HepG2 (cell line): ENCODE measurements around the gene RASAL1. TPM values are rescaled to one million over a fixed set of nuclear protein-coding genes. Genes with fewer than 3 reads are reported as not detected.

ENCODE experiments used
- ATAC-seq: fragments of 200-7000 bp; cut with Tn5 transposase; 3 replicates; pipeline ENCODE4 v1.9.1; 2020; ENCODE audit warnings: mild to moderate bottlenecking, moderate library complexity
- BruUV-seq: library from RNA; stranded (reverse); fragments of 400-500 nt; replicated peaks from 2 replicates; lab custom pipeline; 2021; lab: Mats Ljungman, UMichigan
- CTCF ChIA-PET: fragments of 300-600 bp; formaldehyde crosslinking; extraction: SDS; loops from one replicate; lab custom pipeline; 2021; ENCODE audit warnings: low total read pairs, inconsistent platforms, low intra/inter-chr PET ratio; lab: Yijun Ruan, JAX
- POLR2A ChIA-PET: fragments of 350-600 bp; sonication (Branson Sonifier 250); formaldehyde crosslinking; loops from one replicate; lab custom pipeline; 2020; ENCODE audit warnings: antibody characterized with exemption, inconsistent platforms; lab: Yijun Ruan, JAX
- DNase-seq: peaks from one replicate; pipeline ENCODE4 v3.0.0-alpha.2; 2015; ENCODE audit warnings: low spot score
- FAIRE-seq: peaks from 3 replicates; lab custom pipeline; 2011; peaks lifted over from hg19 to GRCh38; lab: Jason Lieb, UNC
- H2AFZ ChIP-seq: one replicate; pipeline ENCODE4 v1.6.1; 2011; ENCODE audit warnings: low read length, inconsistent platforms
- H3K27ac ChIP-seq: fragments of 300-600 bp; 3 replicates; pipeline ENCODE4 v1.8.0; 2011; ENCODE audit warnings: mixed run types, mild to moderate bottlenecking, mixed read lengths, low read length, inconsistent platforms; ENCODE audit not compliant: insufficient read depth; ENCODE audit errors: extremely low read length
- H3K27me3 ChIP-seq, 2 experiments: fragments of 200-600 bp in 1 of 2; 2 replicates in 1 of 2; 3 replicates in 1 of 2; pipeline versions ENCODE4 v1.6.0 to v1.8.0; 2011; ENCODE audit warnings: low read length in 2 of 2, mild to moderate bottlenecking in 2 of 2, moderate library complexity in 2 of 2, inconsistent platforms in 1 of 2; ENCODE audit not compliant: insufficient read depth in 2 of 2, control insufficient read depth in 1 of 2
- H3K36me3 ChIP-seq, 2 experiments: fragments of 200-600 bp in 1 of 2; replicated peaks in 1 of 2; 2 replicates in 1 of 2; 3 replicates in 1 of 2; pipeline versions ENCODE4 v1.5.1 to v1.8.0; 2011; ENCODE audit warnings: low read length in 2 of 2, inconsistent platforms in 1 of 2; ENCODE audit not compliant: insufficient read depth in 2 of 2, control insufficient read depth in 1 of 2
- H3K4me1 ChIP-seq: 2 replicates; pipeline ENCODE4 v1.5.1; 2012; ENCODE audit warnings: low read length, inconsistent platforms; ENCODE audit not compliant: insufficient read depth
- H3K4me2 ChIP-seq: 2 replicates; pipeline ENCODE4 v1.6.0; 2011; ENCODE audit warnings: low read depth, low read length, inconsistent platforms
- H3K4me3 ChIP-seq, 3 experiments: fragments of 200-600 bp in 1 of 3; sonication (generic), shearing (Covaris generic) in 1 of 3; replicated peaks in 1 of 3; 2 replicates each; pipeline ENCODE4 v1.5.1; 2011 to 2016; ENCODE audit warnings: low read length in 3 of 3, inconsistent platforms in 2 of 3, low read depth in 2 of 3, mild to moderate bottlenecking in 2 of 3, control low read depth in 1 of 3, mixed read lengths in 1 of 3; ENCODE audit not compliant: insufficient read depth in 1 of 3
- H3K79me2 ChIP-seq: one replicate; pipeline ENCODE4 v1.6.1; 2011; ENCODE audit warnings: low read length, inconsistent platforms; ENCODE audit not compliant: insufficient read depth
- H3K9ac ChIP-seq: 2 replicates; pipeline ENCODE4 v1.6.0; 2011; ENCODE audit warnings: mild to moderate bottlenecking, low read depth, low read length, inconsistent platforms; ENCODE audit not compliant: insufficient read depth
- H3K9me3 ChIP-seq: 2 replicates; pipeline ENCODE4 v1.5.1; 2012; ENCODE audit warnings: mild to moderate bottlenecking, low read length
- H4K20me1 ChIP-seq: 2 replicates; pipeline ENCODE4 v1.6.0; 2011; ENCODE audit warnings: inconsistent platforms, mild to moderate bottlenecking, low read length, moderate library complexity; ENCODE audit not compliant: insufficient read depth
- ZKSCAN1 ChIP-seq: fragments of 150-350 bp; IDR thresholded peaks from 2 replicates; pipeline ENCODE4 v1.6.1; 2014; ENCODE audit warnings: low read length
- ZNF44 ChIP-seq: sonication (generic); formaldehyde crosslinking; IDR thresholded peaks from 2 replicates; pipeline ENCODE4 v1.5.1; 2020; ENCODE audit warnings: mild to moderate bottlenecking, missing genetic modification reagents
- ZNF747 ChIP-seq: sonication (generic); formaldehyde crosslinking; IDR thresholded peaks from 2 replicates; pipeline ENCODE4 v1.8.1; 2023; ENCODE audit warnings: missing genetic modification reagents, mild to moderate bottlenecking, borderline replicate concordance
- ZNF768 ChIP-seq: sonication (generic); formaldehyde crosslinking; IDR thresholded peaks from 2 replicates; pipeline ENCODE4 v1.4.0; 2020; ENCODE audit warnings: missing genetic modification reagents
- ZNF773 ChIP-seq: sonication (generic); formaldehyde crosslinking; IDR thresholded peaks from 2 replicates; pipeline ENCODE4 v1.4.0; 2020; ENCODE audit warnings: missing genetic modification reagents, borderline replicate concordance
- WGBS: methylation state at CpG from one replicate; pipeline ENCODE4 v1.1.6; 2017; ENCODE audit warnings: low lambda C conversion rate; 5-methylcytosine and 5-hydroxymethylcytosine counted together
- in situ Hi-C: cut with HindIII; loops from 2 replicates; pipeline ENCODE4 v1.10.0; 2017; ENCODE audit warnings: low pct_unique_long_range_greater_than_20kb; ENCODE audit not compliant: extremely low pct_ligation_motif_present
- intact Hi-C: fragments of 100-400 bp; cut with micrococcal nuclease; formaldehyde crosslinking; loops from one replicate; pipeline ENCODE4 v1.10.0; 2022; ENCODE audit not compliant: unreplicated experiment
- polyA plus RNA-seq, 8 experiments: library from polyadenylated mRNA; depleted of rRNA in 3 of 8; stranded (reverse) in 7 of 8; unstranded in 1 of 8; fragments of >200 nt; fragmentation: Illumina TruSeq in 4 of 8; extraction: Trizol in 4 of 8; gene quantifications; 2 replicates each; pipeline versions ENCODE4 v1.2.1 to v1.2.3, GENCODE V29; 2011 to 2016; ENCODE audit warnings: low read depth in 4 of 8, missing spikeins in 1 of 8, mixed read lengths in 1 of 8; ENCODE audit not compliant: insufficient read depth in 1 of 8
- total RNA-seq, 5 experiments: library from RNA; depleted of rRNA; stranded (reverse); fragments of >200 nt; fragmentation: Illumina TruSeq; extraction: Trizol; gene quantifications; 2 replicates each; pipeline ENCODE4 v1.2.3, GENCODE V29; 2016; ENCODE audit warnings: low read depth in 1 of 5
- TF ChIP-seq, protein P1 (sequence below): sonication (generic); formaldehyde crosslinking; IDR thresholded peaks from 2 replicates; pipeline ENCODE4 v1.4.0; 2020; ENCODE audit warnings: mild to moderate bottlenecking, missing genetic modification reagents
- TF ChIP-seq, protein P2 (sequence below): sonication (generic); formaldehyde crosslinking; conservative IDR thresholded peaks from 2 replicates; pipeline ENCODE4 v1.4.0; 2020; ENCODE audit warnings: missing genetic modification reagents

Gene RASAL1
- total and polyA plus RNA-seq, 2 of the 13 experiments (the other 11 are each of a cell fraction or from before 2014, with no cell fraction given): not detected

DNA sequence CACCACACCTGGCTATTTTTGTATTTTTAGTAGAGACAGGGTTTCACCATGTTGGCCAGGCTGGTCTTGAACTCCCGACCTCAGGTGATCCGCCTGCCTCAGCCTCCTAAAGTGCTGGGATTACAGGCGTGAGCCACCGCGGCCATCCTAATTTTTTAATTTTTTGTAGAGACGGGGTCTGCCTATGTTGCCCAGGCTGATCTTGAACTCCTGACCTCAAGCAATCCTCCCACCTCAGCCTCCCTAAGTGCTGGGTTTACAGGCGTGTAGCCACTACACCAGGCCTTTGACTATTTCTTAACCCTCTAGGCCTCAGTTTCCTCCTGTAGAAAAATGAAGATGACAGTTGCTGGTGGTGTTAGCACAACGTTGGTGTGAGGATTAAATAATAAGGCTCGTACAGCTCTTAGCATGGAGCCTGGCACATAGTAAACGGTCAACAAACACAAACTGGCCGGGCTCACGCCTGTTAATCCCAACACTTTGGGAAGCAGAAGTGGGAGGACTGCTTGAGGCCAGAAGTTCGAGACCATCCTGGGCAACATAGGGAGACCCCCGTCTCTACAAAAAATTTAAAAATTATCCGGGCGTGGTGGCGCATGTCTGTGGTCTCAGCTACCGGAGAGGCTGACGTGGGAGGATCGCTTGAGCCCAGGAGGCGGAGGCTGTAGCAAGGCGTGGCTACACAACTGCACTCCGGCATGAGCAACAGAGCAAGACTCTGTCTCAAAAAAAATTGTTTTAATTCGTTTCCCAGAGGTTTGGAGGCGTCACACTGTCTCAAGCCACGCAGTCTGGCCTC lies 48.7 kb upstream of the RASAL1 start (continued):
- TF ChIP-seq, protein P1, sequence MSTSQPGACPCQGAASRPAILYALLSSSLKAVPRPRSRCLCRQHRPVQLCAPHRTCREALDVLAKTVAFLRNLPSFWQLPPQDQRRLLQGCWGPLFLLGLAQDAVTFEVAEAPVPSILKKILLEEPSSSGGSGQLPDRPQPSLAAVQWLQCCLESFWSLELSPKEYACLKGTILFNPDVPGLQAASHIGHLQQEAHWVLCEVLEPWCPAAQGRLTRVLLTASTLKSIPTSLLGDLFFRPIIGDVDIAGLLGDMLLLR (CRISPR knock-in tag): no peak
- TF ChIP-seq ZNF773: no peak

DNA sequence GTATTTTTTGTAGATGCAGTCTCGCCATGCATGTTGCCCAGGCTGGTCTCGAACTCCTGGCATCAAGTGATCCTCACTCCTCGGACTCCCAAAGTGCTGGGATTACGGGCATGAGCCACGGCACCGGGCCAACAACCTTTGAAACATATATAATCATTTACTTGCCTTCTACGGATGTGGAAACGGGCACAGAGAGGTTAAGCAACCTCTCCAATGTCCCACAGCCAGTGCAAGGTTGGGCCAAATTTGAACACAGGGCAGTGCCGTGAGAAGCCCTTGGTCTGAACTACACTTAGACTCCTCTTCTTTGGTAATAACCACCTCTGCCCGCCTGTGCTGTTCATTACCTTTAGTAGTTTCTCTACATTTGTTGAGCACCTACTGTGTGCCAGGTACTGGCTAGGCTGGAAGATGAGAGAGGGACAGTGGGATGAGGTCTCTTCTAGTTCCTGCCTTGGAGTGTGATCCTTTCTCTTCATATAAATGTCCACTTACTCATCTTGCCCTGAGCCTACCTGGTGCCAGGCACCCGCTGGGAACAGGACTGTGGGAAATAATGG lies 47.5 kb upstream of the RASAL1 start:
- WGBS: 95% methylated on average over 11 of the region's 11 CpGs
- H4K20me1 ChIP-seq: no peaks in the 10 kb centered on the region; the same call in 1 of the 2 replicates
- no peak for DNase-seq
- H3K4me1 ChIP-seq: peaks cover 34% of the 10 kb centered on the region
- H3K9ac ChIP-seq: no peak overlapping the region
- ChIA-PET POLR2A (interaction anchor here (0.7 kb wide), 1 partner anchor 9 kb away, joined by 3 read pairs; no protein-coding TSS in a partner anchor), CTCF (no interaction called here)
- peaks cover 18 to 38% of the 10 kb centered on the region in 2 experiments; a peak in 4 of 5 replicates for H3K36me3 ChIP-seq
- H3K27ac ChIP-seq: no peak overlapping the region
- no peaks in the 10 kb centered on the region for H3K9me3 ChIP-seq
- ATAC-seq: no peak
- H3K4me2 ChIP-seq: peak overlapping the region; percentile 80; the same call in 1 of the 2 replicates
- H3K4me3 ChIP-seq: no peak overlapping the region
- BruUV-seq: TSS peak; percentile 53
- intact Hi-C loops (no loop called here), in situ Hi-C loops (no loop called here)
- peaks cover 47% of the 10 kb centered on the region for H3K79me2 ChIP-seq
- H2AFZ ChIP-seq: no peak overlapping the region
- no peak for FAIRE-seq
- no peaks in the 10 kb centered on the region for H3K27me3 ChIP-seq
- TF ChIP-seq, protein P2, sequence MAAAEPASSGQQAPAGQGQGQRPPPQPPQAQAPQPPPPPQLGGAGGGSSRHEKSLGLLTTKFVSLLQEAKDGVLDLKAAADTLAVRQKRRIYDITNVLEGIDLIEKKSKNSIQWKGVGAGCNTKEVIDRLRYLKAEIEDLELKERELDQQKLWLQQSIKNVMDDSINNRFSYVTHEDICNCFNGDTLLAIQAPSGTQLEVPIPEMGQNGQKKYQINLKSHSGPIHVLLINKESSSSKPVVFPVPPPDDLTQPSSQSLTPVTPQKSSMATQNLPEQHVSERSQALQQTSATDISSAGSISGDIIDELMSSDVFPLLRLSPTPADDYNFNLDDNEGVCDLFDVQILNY: no peak
- TF ChIP-seq ZNF768 (peak; percentile 91), ZKSCAN1 (peak; percentile 78), ZNF747 (CRISPR knock-in tag) (no peak), ZNF44 (CRISPR knock-in tag) (no peak)
